HepG2 (cell line): ENCODE results near the gene PLEKHG2. TPM values are rescaled to one million over a fixed set of nuclear protein-coding genes. Genes with fewer than 3 reads are reported as not detected.

ENCODE experiments used
- ATF7 ChIP-seq, 2 experiments: fragments of 450-650 bp in 1 of 2; sonication (generic) in 1 of 2; formaldehyde crosslinking in 1 of 2; IDR thresholded peaks; 2 replicates each; pipeline versions ENCODE4 v1.4.0 to v1.6.1; 2016 to 2020; ENCODE audit warnings: antibody characterized with exemption in 1 of 2, mild to moderate bottlenecking in 1 of 2, missing genetic modification reagents in 1 of 2
- BRF2 ChIP-seq: sonication (generic); formaldehyde crosslinking; IDR thresholded peaks from 2 replicates; pipeline ENCODE4 v1.8.1; 2022; ENCODE audit warnings: mild to moderate bottlenecking, missing genetic modification reagents
- CCDC6 ChIP-seq: sonication (generic); formaldehyde crosslinking; IDR thresholded peaks from 2 replicates; pipeline ENCODE4 v1.8.1; 2022; ENCODE audit warnings: mild to moderate bottlenecking, missing genetic modification reagents, moderate library complexity
- FOXM1 ChIP-seq: sonication (generic); formaldehyde crosslinking; IDR thresholded peaks from 2 replicates; pipeline ENCODE4 v1.5.0; 2020; ENCODE audit warnings: missing genetic modification reagents
- HNF1A ChIP-seq, 2 experiments: sonication (generic) in 1 of 2; formaldehyde crosslinking in 1 of 2; IDR thresholded peaks; 2 replicates each; pipeline versions ENCODE4 v1.4.0 to v1.6.1; 2016 to 2020; ENCODE audit warnings: borderline replicate concordance in 1 of 2, low read depth in 1 of 2, mild to moderate bottlenecking in 1 of 2, missing genetic modification reagents in 1 of 2
- MNT ChIP-seq: fragments of 450-650 bp; IDR thresholded peaks from 2 replicates; pipeline ENCODE4 v1.6.1; 2016
- MTF1 ChIP-seq: sonication (generic); formaldehyde crosslinking; IDR thresholded peaks from 2 replicates; pipeline ENCODE4 v1.5.0; 2020; ENCODE audit warnings: missing genetic modification reagents
- RXRB ChIP-seq: IDR thresholded peaks from 2 replicates; pipeline ENCODE4 v1.6.1; 2016; ENCODE audit warnings: borderline replicate concordance, missing genetic modification reagents, missing compliant biosample characterization
- SIN3B ChIP-seq: fragments of 150-350 bp; IDR thresholded peaks from 2 replicates; pipeline ENCODE4 v1.6.1; 2014; ENCODE audit warnings: low read length
- SKI ChIP-seq: fragments of 450-650 bp; IDR thresholded peaks from one replicate; pipeline ENCODE4 v1.6.1; 2018; ENCODE audit warnings: mild to moderate bottlenecking; ENCODE audit not compliant: partially characterized antibody
- SOX6 ChIP-seq, 2 experiments: fragments of 450-650 bp in 1 of 2; sonication (generic) in 1 of 2; formaldehyde crosslinking in 1 of 2; IDR thresholded peaks; 2 replicates each; pipeline versions ENCODE4 v1.4.0 to v1.6.1; 2017 to 2020; ENCODE audit warnings: antibody characterized with exemption in 1 of 2, mild to moderate bottlenecking in 1 of 2, missing genetic modification reagents in 1 of 2
- SPEN ChIP-seq: sonication (generic); formaldehyde crosslinking; IDR thresholded peaks from 2 replicates; pipeline ENCODE4 v1.5.1; 2020; ENCODE audit warnings: low read depth, mild to moderate bottlenecking, missing genetic modification reagents
- TBL1XR1 ChIP-seq: fragments of 150-350 bp; IDR thresholded peaks from 2 replicates; pipeline ENCODE4 v1.6.1; 2014; ENCODE audit warnings: borderline replicate concordance, low read length; ENCODE audit not compliant: partially characterized antibody
- TIGD3 ChIP-seq: sonication (generic); formaldehyde crosslinking; IDR thresholded peaks from 2 replicates; pipeline ENCODE4 v1.5.1; 2020; ENCODE audit warnings: mild to moderate bottlenecking, missing genetic modification reagents, borderline replicate concordance
- ZFP36 ChIP-seq: fragments of 150-350 bp; IDR thresholded peaks from 2 replicates; pipeline ENCODE4 v1.6.1; 2018; ENCODE audit warnings: borderline replicate concordance, low read length, low read depth; ENCODE audit not compliant: partially characterized antibody
- ZNF468 ChIP-seq: sonication (generic); formaldehyde crosslinking; IDR thresholded peaks from 2 replicates; pipeline ENCODE4 v1.8.0; 2022; ENCODE audit warnings: mild to moderate bottlenecking, moderate library complexity, missing genetic modification reagents
- ZNF556 ChIP-seq: sonication (generic); formaldehyde crosslinking; IDR thresholded peaks from 2 replicates; pipeline ENCODE4 v1.4.0; 2020; ENCODE audit warnings: mild to moderate bottlenecking, missing genetic modification reagents, borderline replicate concordance
- ZNF737 ChIP-seq: sonication (generic); formaldehyde crosslinking; IDR thresholded peaks from 2 replicates; pipeline ENCODE4 v1.5.0; 2020; ENCODE audit warnings: missing genetic modification reagents, mild to moderate bottlenecking, borderline replicate concordance
- ZNF841 ChIP-seq: sonication (generic); formaldehyde crosslinking; IDR thresholded peaks from 2 replicates; pipeline ENCODE4 v1.8.1; 2023; ENCODE audit warnings: missing genetic modification reagents, borderline replicate concordance
- ZNF879 ChIP-seq: sonication (generic); formaldehyde crosslinking; IDR thresholded peaks from 2 replicates; pipeline ENCODE4 v1.8.1; 2023; ENCODE audit warnings: missing genetic modification reagents
- polyA plus RNA-seq, 8 experiments: library from polyadenylated mRNA; depleted of rRNA in 3 of 8; stranded (reverse) in 7 of 8; unstranded in 1 of 8; fragments of >200 nt; fragmentation: Illumina TruSeq in 4 of 8; extraction: Trizol in 4 of 8; gene quantifications; 2 replicates each; pipeline versions ENCODE4 v1.2.1 to v1.2.3, GENCODE V29; 2011 to 2016; ENCODE audit warnings: low read depth in 4 of 8, missing spikeins in 1 of 8, mixed read lengths in 1 of 8; ENCODE audit not compliant: insufficient read depth in 1 of 8
- total RNA-seq, 5 experiments: library from RNA; depleted of rRNA; stranded (reverse); fragments of >200 nt; fragmentation: Illumina TruSeq; extraction: Trizol; gene quantifications; 2 replicates each; pipeline ENCODE4 v1.2.3, GENCODE V29; 2016; ENCODE audit warnings: low read depth in 1 of 5

Gene PLEKHG2
- total and polyA plus RNA-seq, 2 of the 13 experiments (the other 11 are each of a cell fraction or from before 2014, with no cell fraction given): 3.6 to 6.8 TPM

- no peak for TF ChIP-seq MTF1
- TF ChIP-seq TIGD3 (CRISPR knock-in tag): no peak
- no peak for TF ChIP-seq FOXM1 (CRISPR knock-in tag)
- TF ChIP-seq ZNF737 (CRISPR knock-in tag): no peak
- TF ChIP-seq ZNF468 (CRISPR knock-in tag): no peak
- no peak for TF ChIP-seq ZNF841
- TF ChIP-seq SIN3B: no peak
- peak; percentile 86 for TF ChIP-seq SKI
- TF ChIP-seq SPEN (CRISPR knock-in tag): peak; percentile 84; the same call in 1 of the 2 replicates
- peak; percentile 75 for TF ChIP-seq TBL1XR1
- TF ChIP-seq RXRB (CRISPR knock-in tag): peak; percentile 88
- TF ChIP-seq SOX6 (IDR thresholded peaks at IDR 0.05): no peak
- peak; percentile 75 for TF ChIP-seq SOX6 (CRISPR knock-in tag; IDR thresholded peaks at IDR 0.05)
- TF ChIP-seq BRF2: no peak
- no peak; the same call in 1 of the 2 replicates for TF ChIP-seq ZNF879 (CRISPR knock-in tag)
- TF ChIP-seq ATF7 (IDR thresholded peaks at IDR 0.05): no peak
- no peak; the same call in 1 of the 2 replicates for TF ChIP-seq ATF7 (CRISPR knock-in tag; IDR thresholded peaks at IDR 0.05)
- peak; percentile 40 for TF ChIP-seq MNT
- peak; percentile 39; the same call in 1 of the 2 replicates for TF ChIP-seq ZNF556
- TF ChIP-seq CCDC6 (CRISPR knock-in tag): no peak; the same call in none of the 2 replicates
- TF ChIP-seq ZFP36: no peak
- TF ChIP-seq HNF1A (IDR thresholded peaks at IDR 0.05; ENCODE audit: low read depth): no peak; the same call in none of the 2 replicates
- no peak; the same call in 1 of the 2 replicates for TF ChIP-seq HNF1A (CRISPR knock-in tag; IDR thresholded peaks at IDR 0.05; ENCODE audit: borderline replicate concordance)
These were observed 10.7 kb upstream of the PLEKHG2 start (continued) for GRCh38 chr19:39401549-39402345.
